ENCODE data around the gene CDC42EP3.

The CDC42EP3 gene

GRCh38 chr2:37671009-37671815, at the start of gene CDC42EP3:
Gene CDC42EP3 (minus strand): TSS chr2:37671642. CDS start chr2:37646587, 25,055 bp downstream.
- peak; percentile 52 for DNase-seq

- DNase-seq, result no peak
Observed at GRCh38 chr2:37721201-37721560, 49.7 kb upstream of the CDC42EP3 start.

- DNase-seq, result peak; percentile 6
Observed at GRCh38 chr2:37720533-37721200, 49.2 kb upstream of the CDC42EP3 start.

GRCh38 chr2:37718515-37719161, 47.2 kb upstream of the CDC42EP3 start:
- no peak for DNase-seq

- peak; percentile 87 for DNase-seq
Observed at GRCh38 chr2:37713258-37713700, 41.8 kb upstream of the CDC42EP3 start.

- DNase-seq, result peak; percentile 11
Observed at GRCh38 chr2:37711831-37712230, 40.4 kb upstream of the CDC42EP3 start.

- DNase-seq, result no peak
Observed at GRCh38 chr2:37711308-37711731, 39.9 kb upstream of the CDC42EP3 start.

- DNase-seq, result no peak
Observed at GRCh38 chr2:37709111-37709510, 37.7 kb upstream of the CDC42EP3 start.

- peak; percentile 21 for DNase-seq
Observed at GRCh38 chr2:37708146-37708545, 36.7 kb upstream of the CDC42EP3 start.

GRCh38 chr2:37707393-37707792, 36.0 kb upstream of the CDC42EP3 start:
- DNase-seq, result no peak

- DNase-seq, result peak; percentile 61
Observed at GRCh38 chr2:37706334-37707183, 35.1 kb upstream of the CDC42EP3 start.

GRCh38 chr2:37705191-37705590, 33.7 kb upstream of the CDC42EP3 start:
- no peak for DNase-seq

GRCh38 chr2:37698931-37699481, 27.6 kb upstream of the CDC42EP3 start:
- no peak for DNase-seq

GRCh38 chr2:37695336-37695735, 23.9 kb upstream of the CDC42EP3 start:
- no peak for DNase-seq

- DNase-seq, result no peak
Observed at GRCh38 chr2:37692711-37693110, 21.3 kb upstream of the CDC42EP3 start.

GRCh38 chr2:37689751-37690150, 18.3 kb upstream of the CDC42EP3 start:
- no peak for DNase-seq

- no peak for DNase-seq
Observed at GRCh38 chr2:37688771-37689468, 17.5 kb upstream of the CDC42EP3 start.

- DNase-seq, result no peak
Observed at GRCh38 chr2:37686792-37687526, 15.5 kb upstream of the CDC42EP3 start.

GRCh38 chr2:37684809-37685208, 13.4 kb upstream of the CDC42EP3 start:
- DNase-seq, result no peak

GRCh38 chr2:37683921-37684780, 12.7 kb upstream of the CDC42EP3 start:
- DNase-seq, result peak; percentile 36
